ENCODE measurements around the gene TTC12.
A peak's percentile ranks its signal among the peaks of the same experiment; 100 is the strongest.

Gene TTC12

DNA sequence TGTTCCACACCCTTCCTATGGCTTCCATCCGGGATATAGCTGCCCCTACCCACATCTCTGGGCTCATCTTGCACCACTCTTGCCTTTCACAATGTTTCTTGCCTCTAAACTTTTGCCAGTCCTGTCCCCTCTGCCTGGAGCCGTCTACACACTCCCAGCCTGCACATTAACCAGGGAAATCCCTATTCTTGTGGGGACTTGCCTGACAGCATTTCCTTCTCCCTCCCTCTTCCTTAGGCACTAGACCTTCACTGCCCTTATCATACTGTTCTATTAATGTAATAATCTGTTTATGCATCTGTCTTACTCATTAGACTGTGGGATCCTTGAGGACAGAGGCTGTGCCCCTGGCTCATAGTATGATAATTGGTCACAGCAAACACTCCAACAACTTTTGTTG is 5.8 kb upstream of the TTC12 start:
- Histone ChIP-seq H3K27ac (ENCODE audit: low read length) (no peak overlapping the region), H3K9me3 (ENCODE audit: insufficient read depth, low read depth, low read length) (no peaks in the 10 kb centered on the region), H3K9ac (ENCODE audit: low read depth, low read length) (no peak overlapping the region), H3K4me1 (ENCODE audit: insufficient read depth, low read length) (peaks cover 3% of the 10 kb centered on the region; the same call in 1 of the 2 replicates), H3K4me3 (ENCODE audit: low read length) (no peak overlapping the region), H3K27me3 (ENCODE audit: insufficient read depth, low read length) (peaks cover 10% of the 10 kb centered on the region), H3K36me3 (ENCODE audit: insufficient read depth, low read depth, low read length) (no peaks in the 10 kb centered on the region)

DNA sequence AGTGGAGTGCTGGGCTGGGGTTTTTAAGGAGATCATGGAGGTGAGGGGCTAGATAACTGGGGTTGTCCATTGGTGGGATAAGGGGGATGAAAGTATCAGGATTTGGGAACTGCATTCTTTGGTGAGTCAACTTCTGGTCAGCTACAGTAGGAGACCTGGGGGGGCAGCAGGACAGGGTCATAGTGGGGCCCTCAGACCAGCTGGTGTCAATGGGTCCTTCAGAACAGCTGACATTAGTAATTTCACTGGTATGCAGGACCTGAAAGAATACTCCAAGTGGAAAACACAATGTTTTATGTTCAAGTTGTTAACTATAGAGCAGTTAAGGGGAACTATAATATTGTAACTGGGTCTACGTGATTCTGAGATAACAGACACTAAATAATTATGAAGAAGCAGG is 2.8 kb upstream of the TTC12 start:
- Histone ChIP-seq H3K9me3 (ENCODE audit: insufficient read depth, low read depth, low read length) (no peaks in the 10 kb centered on the region), H3K27me3 (ENCODE audit: insufficient read depth, low read length) (peaks cover 16% of the 10 kb centered on the region), H3K36me3 (ENCODE audit: insufficient read depth, low read depth, low read length) (no peaks in the 10 kb centered on the region), H3K4me3 (ENCODE audit: low read length) (no peak overlapping the region), H3K27ac (ENCODE audit: low read length) (no peak overlapping the region), H3K9ac (ENCODE audit: low read depth, low read length) (no peak overlapping the region), H3K4me1 (ENCODE audit: insufficient read depth, low read length) (peaks cover 5% of the 10 kb centered on the region; the same call in 1 of the 2 replicates)

DNA sequence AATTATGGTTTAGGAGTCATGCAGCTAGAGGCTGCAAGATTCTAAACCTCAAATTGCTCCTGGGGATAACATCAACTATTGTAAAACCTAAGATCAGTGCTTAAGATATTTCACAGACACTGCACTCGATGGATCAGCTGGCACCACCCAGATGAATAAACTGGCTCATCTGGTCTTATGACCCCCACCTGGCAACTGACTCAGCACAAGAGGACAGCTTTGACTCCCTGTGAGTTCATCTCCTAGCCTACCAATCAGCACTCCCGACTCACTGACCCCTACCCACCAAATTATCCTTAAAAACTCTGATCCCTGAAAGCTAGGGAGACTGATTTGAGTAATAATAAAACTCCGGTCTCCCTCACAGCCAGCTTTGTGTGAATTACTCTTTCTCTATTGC is 782 bp upstream of the TTC12 start:
- Histone ChIP-seq H3K27me3 (ENCODE audit: insufficient read depth, low read length) (peaks cover 16% of the 10 kb centered on the region), H3K36me3 (ENCODE audit: insufficient read depth, low read depth, low read length) (no peaks in the 10 kb centered on the region), H3K4me1 (ENCODE audit: insufficient read depth, low read length) (peaks cover 5% of the 10 kb centered on the region; the same call in 1 of the 2 replicates), H3K4me3 (ENCODE audit: low read length) (peak overlapping the region; percentile 68; the same call in 1 of the 2 replicates), H3K9me3 (ENCODE audit: insufficient read depth, low read depth, low read length) (no peaks in the 10 kb centered on the region), H3K9ac (ENCODE audit: low read depth, low read length) (peak overlapping the region; percentile 66; the same call in 1 of the 2 replicates), H3K27ac (ENCODE audit: low read length) (no peak overlapping the region)

DNA sequence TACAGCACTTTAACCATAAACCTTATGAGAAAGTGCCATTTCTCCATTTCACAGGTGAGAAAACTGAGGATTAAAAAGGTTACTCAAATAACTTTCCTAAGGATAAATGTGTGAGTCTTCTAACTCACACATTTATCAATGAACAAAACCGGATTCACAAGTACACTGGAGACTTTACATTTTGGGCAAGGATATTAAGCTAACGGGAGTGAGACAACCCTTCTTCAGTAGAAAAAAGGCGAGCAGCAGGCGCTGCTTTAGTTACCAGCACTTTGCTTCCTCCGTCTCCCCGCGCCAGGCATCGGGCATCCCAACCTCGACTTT is 356 bp upstream of the TTC12 start:
- Histone ChIP-seq H3K36me3 (ENCODE audit: insufficient read depth, low read depth, low read length) (no peaks in the 10 kb centered on the region), H3K9ac (ENCODE audit: low read depth, low read length) (peak overlapping the region; percentile 66; the same call in 1 of the 2 replicates), H3K27ac (ENCODE audit: low read length) (no peak overlapping the region), H3K27me3 (ENCODE audit: insufficient read depth, low read length) (peaks cover 16% of the 10 kb centered on the region), H3K4me1 (ENCODE audit: insufficient read depth, low read length) (peaks cover 5% of the 10 kb centered on the region; the same call in 1 of the 2 replicates), H3K4me3 (ENCODE audit: low read length) (peak overlapping the region; percentile 68), H3K9me3 (ENCODE audit: insufficient read depth, low read depth, low read length) (no peaks in the 10 kb centered on the region)

DNA sequence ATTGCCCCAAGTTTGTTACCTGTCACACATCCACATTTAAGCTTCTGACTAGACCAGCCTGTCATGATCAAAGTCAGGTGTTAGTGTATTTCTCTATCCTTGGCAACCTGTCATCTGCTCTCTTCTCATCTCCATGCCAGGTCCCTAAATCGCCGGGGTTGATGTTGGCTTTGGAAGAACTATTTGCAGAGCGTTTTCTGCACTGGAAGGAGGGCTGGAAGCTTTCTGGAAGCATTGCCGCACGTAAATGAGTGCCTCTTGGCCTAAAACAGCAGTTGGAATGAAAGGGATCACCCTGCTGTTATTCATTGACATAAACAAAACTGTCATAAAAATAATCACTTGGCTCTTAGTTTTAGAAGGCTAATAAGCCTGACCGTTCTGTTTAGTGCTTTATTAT is 1.4 kb downstream of the TTC12 start:
- H3K27ac ChIP-seq (ENCODE audit: low read length) = no peak overlapping the region
- peaks cover 16% of the 10 kb centered on the region for H3K27me3 ChIP-seq (ENCODE audit: insufficient read depth, low read length)
- no peak overlapping the region for H3K4me3 ChIP-seq (ENCODE audit: low read length)
- H3K9me3 ChIP-seq (ENCODE audit: insufficient read depth, low read depth, low read length) = no peaks in the 10 kb centered on the region
- no peaks in the 10 kb centered on the region for H3K36me3 ChIP-seq (ENCODE audit: insufficient read depth, low read depth, low read length)
- peaks cover 5% of the 10 kb centered on the region; the same call in 1 of the 2 replicates for H3K4me1 ChIP-seq (ENCODE audit: insufficient read depth, low read length)
- no peak overlapping the region for H3K9ac ChIP-seq (ENCODE audit: low read depth, low read length)

DNA sequence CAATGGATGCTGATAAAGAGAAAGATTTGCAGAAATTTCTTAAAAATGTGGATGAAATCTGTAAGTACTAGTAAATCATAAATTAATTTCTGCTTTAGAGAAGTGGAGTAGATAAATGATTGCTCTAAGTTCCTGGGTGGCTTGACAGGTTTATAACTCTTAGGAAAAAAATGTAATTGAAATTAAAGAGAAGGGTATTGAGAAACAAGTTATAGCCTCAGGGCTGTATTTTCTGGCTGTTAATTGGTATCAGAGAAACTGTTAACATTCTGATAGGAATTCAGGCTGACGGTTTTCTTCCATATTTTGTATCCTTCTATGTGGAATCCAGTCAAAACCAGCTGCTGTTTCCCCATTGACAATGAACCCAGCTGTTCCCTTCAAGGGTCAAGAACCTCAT is 1.9 kb downstream of the TTC12 start:
- Histone ChIP-seq H3K36me3 (ENCODE audit: insufficient read depth, low read depth, low read length) (no peaks in the 10 kb centered on the region), H3K4me1 (ENCODE audit: insufficient read depth, low read length) (peaks cover 5% of the 10 kb centered on the region; the same call in 1 of the 2 replicates), H3K4me3 (ENCODE audit: low read length) (no peak overlapping the region), H3K9me3 (ENCODE audit: insufficient read depth, low read depth, low read length) (no peaks in the 10 kb centered on the region), H3K27me3 (ENCODE audit: insufficient read depth, low read length) (peaks cover 16% of the 10 kb centered on the region), H3K27ac (ENCODE audit: low read length) (no peak overlapping the region), H3K9ac (ENCODE audit: low read depth, low read length) (no peak overlapping the region)

DNA sequence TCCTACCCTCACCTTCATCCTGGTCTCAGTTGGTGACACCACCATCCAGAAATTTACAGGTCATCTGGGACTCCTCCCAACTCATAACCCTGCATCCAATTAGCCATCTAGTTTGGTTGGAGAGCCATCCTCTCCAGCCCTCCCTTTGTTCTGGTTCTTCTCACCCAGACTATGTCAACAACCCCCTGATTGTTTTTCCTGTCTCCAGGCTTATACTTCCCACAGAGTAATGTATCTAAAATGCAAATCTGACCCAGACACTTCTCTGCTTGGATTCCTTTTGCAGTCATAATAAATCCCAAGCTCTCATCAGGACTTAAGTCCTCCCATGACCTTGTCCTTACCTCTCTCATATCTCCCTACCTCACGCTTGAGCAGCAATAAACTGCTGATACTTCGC is 3.0 kb downstream of the TTC12 start:
- Histone ChIP-seq H3K9ac (ENCODE audit: low read depth, low read length) (no peak overlapping the region), H3K27me3 (ENCODE audit: insufficient read depth, low read length) (peaks cover 16% of the 10 kb centered on the region), H3K4me1 (ENCODE audit: insufficient read depth, low read length) (peaks cover 5% of the 10 kb centered on the region; the same call in 1 of the 2 replicates), H3K27ac (ENCODE audit: low read length) (no peak overlapping the region), H3K9me3 (ENCODE audit: insufficient read depth, low read depth, low read length) (no peaks in the 10 kb centered on the region), H3K4me3 (ENCODE audit: low read length) (no peak overlapping the region), H3K36me3 (ENCODE audit: insufficient read depth, low read depth, low read length) (no peaks in the 10 kb centered on the region)

DNA sequence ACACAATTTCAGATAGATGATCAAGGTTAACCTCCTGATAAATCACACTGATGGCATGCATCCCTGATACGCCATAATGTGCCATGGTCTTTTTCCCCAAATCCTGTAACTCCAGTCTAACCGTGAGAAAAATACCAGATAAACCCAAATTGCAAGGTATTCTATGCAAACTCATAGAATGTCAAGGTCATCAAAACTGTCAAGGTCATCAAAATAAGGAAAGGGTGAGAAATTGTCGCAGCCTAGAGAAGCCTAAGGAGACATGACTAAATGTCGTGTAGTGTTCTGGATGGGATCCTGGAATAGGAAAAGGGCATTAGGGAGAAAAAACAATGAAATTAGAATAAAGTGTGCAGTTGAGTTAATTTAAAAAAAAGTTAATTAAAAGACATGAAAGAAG is 4.7 kb downstream of the TTC12 start:
- H3K9ac ChIP-seq (ENCODE audit: low read depth, low read length) = no peak overlapping the region
- H3K27me3 ChIP-seq (ENCODE audit: insufficient read depth, low read length) = peaks cover under 1% of the 10 kb centered on the region; the same call in 1 of the 2 replicates
- H3K9me3 ChIP-seq (ENCODE audit: insufficient read depth, low read depth, low read length) = no peaks in the 10 kb centered on the region
- H3K4me3 ChIP-seq (ENCODE audit: low read length) = no peak overlapping the region
- no peaks in the 10 kb centered on the region; the same call in 1 of the 2 replicates for H3K4me1 ChIP-seq (ENCODE audit: insufficient read depth, low read length)
- no peaks in the 10 kb centered on the region for H3K36me3 ChIP-seq (ENCODE audit: insufficient read depth, low read depth, low read length)
- H3K27ac ChIP-seq (ENCODE audit: low read length) = no peak overlapping the region

DNA sequence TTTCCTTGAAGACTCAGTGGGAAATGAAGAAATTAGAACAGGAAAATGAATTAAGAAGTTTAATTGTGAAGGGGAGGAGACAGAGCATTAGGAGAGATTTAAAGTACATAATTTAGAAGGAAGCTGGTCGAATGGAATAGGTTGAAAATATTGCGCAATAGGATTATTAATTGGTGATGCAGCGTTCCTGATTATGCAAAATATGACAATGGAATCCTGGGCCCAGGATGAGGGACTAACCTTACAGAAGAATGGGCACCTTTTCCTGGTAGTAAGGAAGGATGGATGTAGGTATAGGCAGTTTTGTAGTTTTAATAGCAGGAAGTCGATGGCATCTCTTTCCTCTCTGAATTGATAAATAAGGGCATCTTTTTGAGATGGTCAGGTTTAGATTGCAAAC is 7.8 kb downstream of the TTC12 start:
- H3K9me3 ChIP-seq (ENCODE audit: insufficient read depth, low read depth, low read length) = no peaks in the 10 kb centered on the region
- no peak overlapping the region for H3K4me3 ChIP-seq (ENCODE audit: low read length)
- no peak overlapping the region for H3K27ac ChIP-seq (ENCODE audit: low read length)
- H3K9ac ChIP-seq (ENCODE audit: low read depth, low read length) = no peak overlapping the region
- no peaks in the 10 kb centered on the region for H3K27me3 ChIP-seq (ENCODE audit: insufficient read depth, low read length)
- no peaks in the 10 kb centered on the region for H3K36me3 ChIP-seq (ENCODE audit: insufficient read depth, low read depth, low read length)
- H3K4me1 ChIP-seq (ENCODE audit: insufficient read depth, low read length) = no peaks in the 10 kb centered on the region

DNA sequence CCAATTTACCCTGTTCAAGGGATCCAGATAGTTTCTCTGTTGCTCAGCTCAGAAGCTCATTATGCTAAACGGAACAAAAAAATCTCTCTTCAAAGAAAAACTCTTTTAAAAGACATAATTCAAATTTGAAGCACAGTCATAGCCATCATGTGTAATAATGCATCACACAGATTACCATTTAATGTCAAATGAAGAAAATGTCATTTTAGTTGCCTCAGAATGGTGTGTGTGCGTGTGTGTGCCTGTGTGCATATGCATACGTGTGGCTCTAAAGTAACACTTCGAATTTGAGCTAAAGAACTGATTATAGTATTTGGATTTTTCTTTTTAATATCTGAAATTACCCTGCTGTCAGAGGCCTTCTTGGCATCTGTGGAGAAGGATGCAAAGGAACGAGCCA is 9.9 kb downstream of the TTC12 start:
- Histone ChIP-seq H3K27ac (ENCODE audit: low read length) (no peak overlapping the region), H3K9ac (ENCODE audit: low read depth, low read length) (no peak overlapping the region), H3K9me3 (ENCODE audit: insufficient read depth, low read depth, low read length) (no peaks in the 10 kb centered on the region), H3K4me3 (ENCODE audit: low read length) (no peak overlapping the region), H3K27me3 (ENCODE audit: insufficient read depth, low read length) (no peaks in the 10 kb centered on the region), H3K36me3 (ENCODE audit: insufficient read depth, low read depth, low read length) (no peaks in the 10 kb centered on the region), H3K4me1 (ENCODE audit: insufficient read depth, low read length) (no peaks in the 10 kb centered on the region)

DNA sequence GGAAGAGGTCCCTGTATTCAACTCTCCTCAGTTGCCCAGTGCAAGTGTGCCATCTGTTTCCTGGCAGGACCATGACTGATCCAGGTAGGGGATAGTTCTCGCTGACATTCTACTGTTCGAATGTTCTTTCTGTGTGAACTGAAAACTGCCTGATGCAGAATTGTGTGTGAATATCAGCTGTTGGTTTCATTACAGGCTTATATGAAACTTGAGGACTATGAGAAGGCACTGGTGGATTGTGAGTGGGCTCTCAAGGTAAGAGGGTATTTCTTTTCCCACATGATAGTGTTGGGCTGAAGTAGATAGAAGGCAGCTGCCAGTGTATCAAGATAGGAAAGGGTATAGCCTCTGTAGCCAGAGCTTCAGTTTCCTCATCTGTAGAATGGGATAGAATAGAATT is 15.3 kb downstream of the TTC12 start:
- peaks cover 6% of the 10 kb centered on the region; the same call in 1 of the 2 replicates for H3K36me3 ChIP-seq (ENCODE audit: insufficient read depth, low read depth, low read length)
- H3K9me3 ChIP-seq (ENCODE audit: insufficient read depth, low read depth, low read length) = no peaks in the 10 kb centered on the region
- H3K4me1 ChIP-seq (ENCODE audit: insufficient read depth, low read length) = no peaks in the 10 kb centered on the region
- H3K4me3 ChIP-seq (ENCODE audit: low read length) = no peak overlapping the region
- no peak overlapping the region for H3K27ac ChIP-seq (ENCODE audit: low read length)
- no peaks in the 10 kb centered on the region for H3K27me3 ChIP-seq (ENCODE audit: insufficient read depth, low read length)
- no peak overlapping the region for H3K9ac ChIP-seq (ENCODE audit: low read depth, low read length)

DNA sequence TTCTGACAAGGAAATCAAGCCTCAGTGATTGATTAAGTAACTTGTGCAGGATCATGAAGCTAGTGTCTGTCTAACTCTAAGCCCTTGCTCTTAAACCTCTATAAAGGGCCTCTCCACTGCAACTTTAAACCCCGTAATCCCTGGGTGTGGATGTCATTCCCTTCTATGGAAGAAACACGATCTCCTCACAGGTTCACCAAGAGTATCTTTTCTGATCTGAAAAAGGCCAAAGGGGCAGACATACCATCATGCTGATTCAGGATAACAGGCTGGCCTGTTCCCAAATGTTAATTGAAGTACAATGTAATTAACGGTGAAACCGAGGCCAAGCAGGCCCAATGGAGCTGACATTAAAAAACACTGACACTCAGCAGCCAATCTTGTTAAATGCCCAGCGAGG is 17.1 kb downstream of the TTC12 start:
- Histone ChIP-seq H3K27me3 (ENCODE audit: insufficient read depth, low read length) (no peaks in the 10 kb centered on the region), H3K36me3 (ENCODE audit: insufficient read depth, low read depth, low read length) (peaks cover 6% of the 10 kb centered on the region; the same call in 1 of the 2 replicates), H3K4me3 (ENCODE audit: low read length) (no peak overlapping the region), H3K27ac (ENCODE audit: low read length) (no peak overlapping the region), H3K9me3 (ENCODE audit: insufficient read depth, low read depth, low read length) (no peaks in the 10 kb centered on the region), H3K9ac (ENCODE audit: low read depth, low read length) (no peak overlapping the region), H3K4me1 (ENCODE audit: insufficient read depth, low read length) (no peaks in the 10 kb centered on the region)
